GM12878 (cell line): ENCODE results near the gene LAP3. TPM values are rescaled to one million over a fixed set of nuclear protein-coding genes. Genes with fewer than 3 reads are reported as not detected.

Source experiments
- ATAC-seq: fragments of 200-7000 bp; cut with Tn5 transposase; 3 replicates; pipeline ENCODE4 v1.9.1; 2020; ENCODE audit warnings: mild to moderate bottlenecking, moderate library complexity
- BruUV-seq: library from RNA; stranded (reverse); fragments of 400-500 nt; replicated peaks from 2 replicates; lab custom pipeline; 2021; lab: Mats Ljungman, UMichigan
- CTCF ChIA-PET: fragments of 300-600 bp; sonication (Branson Sonifier 250); formaldehyde crosslinking; extraction: SDS; loops from one replicate; lab custom pipeline; 2021; ENCODE audit warnings: inconsistent platforms; lab: Yijun Ruan, JAX
- POLR2A ChIA-PET: fragments of 350-600 bp; formaldehyde crosslinking; extraction: SDS; loops from one replicate; lab custom pipeline; 2021; ENCODE audit warnings: inconsistent platforms; lab: Charles Lee
- RAD21 ChIA-PET: fragments of 300-600 bp; sonication (Branson Sonifier 250); formaldehyde crosslinking; loops from one replicate; lab custom pipeline; 2023; ENCODE audit warnings: antibody characterized with exemption; ENCODE audit not compliant: unreplicated experiment; lab: Charles Lee
- SMC1A ChIA-PET: fragments of 300-600 bp; sonication (Branson Sonifier 250); formaldehyde crosslinking; loops from one replicate; lab custom pipeline; 2023; ENCODE audit not compliant: unreplicated experiment, uncharacterized antibody; lab: Charles Lee
- DNase-seq: peaks from one replicate; pipeline ENCODE4 v3.0.0-alpha.2; 2011; ENCODE audit warnings: low read depth, low spot score
- FAIRE-seq: peaks from 3 replicates; lab custom pipeline; 2011; peaks lifted over from hg19 to GRCh38; lab: Jason Lieb, UNC
- H2AFZ ChIP-seq: 2 replicates; pipeline ENCODE4 v1.6.0; 2011; ENCODE audit warnings: low read depth, low read length, control low read depth; ENCODE audit not compliant: control insufficient read depth
- H3K27ac ChIP-seq: 2 replicates; pipeline ENCODE4 v1.5.1; 2011; ENCODE audit warnings: control low read depth; ENCODE audit not compliant: control insufficient read depth, insufficient read depth
- H3K27me3 ChIP-seq, 2 experiments: replicated peaks in 1 of 2; 2 replicates each; pipeline versions ENCODE4 v1.6.0 to v1.6.1; 2011; ENCODE audit warnings: low read length in 1 of 2; ENCODE audit not compliant: control insufficient read depth in 2 of 2, insufficient read depth in 2 of 2
- H3K36me3 ChIP-seq, 2 experiments: 2 replicates each; pipeline ENCODE4 v1.5.1; 2011; ENCODE audit warnings: low read length in 1 of 2; ENCODE audit not compliant: control insufficient read depth in 2 of 2, insufficient read depth in 2 of 2
- H3K4me1 ChIP-seq: 2 replicates; pipeline ENCODE4 v1.6.1; 2011; ENCODE audit warnings: mild to moderate bottlenecking, low read length, moderate library complexity, mixed read lengths; ENCODE audit not compliant: control insufficient read depth, insufficient read depth
- H3K4me2 ChIP-seq: 2 replicates; pipeline ENCODE4 v1.6.0; 2011; ENCODE audit warnings: control low read depth; ENCODE audit not compliant: control insufficient read depth, insufficient read depth
- H3K4me3 ChIP-seq: fragments of 200-600 bp; sonication (generic); 2 replicates; pipeline ENCODE4 v1.5.1; 2016
- H3K79me2 ChIP-seq: 2 replicates; pipeline ENCODE4 v1.6.0; 2011; ENCODE audit warnings: low read length; ENCODE audit not compliant: control insufficient read depth, insufficient read depth
- H3K9ac ChIP-seq: 2 replicates; pipeline ENCODE4 v1.8.0; 2011; ENCODE audit warnings: low read length, control low read depth, mixed read lengths; ENCODE audit not compliant: control insufficient read depth, insufficient read depth
- H3K9me3 ChIP-seq: replicated peaks from 3 replicates; pipeline ENCODE4 v1.5.1; 2011; ENCODE audit warnings: mild to moderate bottlenecking, low read length; ENCODE audit not compliant: control insufficient read depth, insufficient read depth
- H4K20me1 ChIP-seq: 2 replicates; pipeline ENCODE4 v1.6.0; 2011; ENCODE audit not compliant: control insufficient read depth, insufficient read depth
- EGR1 ChIP-seq, 2 experiments: IDR thresholded peaks; 1 replicate in 1 of 2; 2 replicates in 1 of 2; pipeline ENCODE4 v1.6.1; 2011 to 2012; ENCODE audit warnings: low read depth in 2 of 2, low read length in 2 of 2, borderline replicate concordance in 1 of 2, mild to moderate bottlenecking in 1 of 2, moderate library complexity in 1 of 2
- NR2C1 ChIP-seq: fragments of 450-650 bp; IDR thresholded peaks from 2 replicates; pipeline ENCODE4 v1.6.1; 2017; ENCODE audit warnings: antibody characterized with exemption, mild to moderate bottlenecking, moderate library complexity
- RBBP5 ChIP-seq: fragments of 200-600 bp; sonication (generic); conservative IDR thresholded peaks from 2 replicates; pipeline ENCODE4 v1.6.1; 2016
- ZZZ3 ChIP-seq: IDR thresholded peaks from 2 replicates; pipeline ENCODE4 v1.6.1; 2011; ENCODE audit warnings: low read depth; ENCODE audit not compliant: control insufficient read depth, insufficient read length
- WGBS: methylation state at CpG from one replicate; pipeline ENCODE4 v1.1.6; 2016; ENCODE audit warnings: low lambda C conversion rate; ENCODE audit not compliant: insufficient replicate concordance, insufficient coverage; ENCODE audit errors: missing lambda C conversion rate; 5-methylcytosine and 5-hydroxymethylcytosine counted together
- in situ Hi-C: fragments of 300-500 bp; cut with MboI; formaldehyde crosslinking; loops from 9 replicates; pipeline ENCODE4 v1.14.3; 2018; ENCODE audit warnings: mixed read lengths
- intact Hi-C: fragments of 100-400 bp; cut with micrococcal nuclease; formaldehyde crosslinking; loops from one replicate; pipeline ENCODE4 v1.14.2; 2022; ENCODE audit not compliant: unreplicated experiment
- polyA plus RNA-seq, 11 experiments: library from polyadenylated mRNA; depleted of rRNA in 4 of 11; unstranded in 6 of 11; stranded (reverse) in 5 of 11; fragments of >200 nt; fragmentation: Nextera tagmentation in 4 of 11; fragmentation: Illumina TruSeq in 1 of 11; extraction: Ambion mirVana in 4 of 11; extraction: Trizol in 1 of 11; gene quantifications; 1 replicate in 1 of 11; 2 replicates in 10 of 11; pipeline versions ENCODE4 v1.2.1 to v1.2.3, GENCODE V29; 2011 to 2016; ENCODE audit warnings: inconsistent platforms in 2 of 11, missing spikeins in 2 of 11, low read depth in 1 of 11
- total RNA-seq, 4 experiments: library from RNA; depleted of rRNA in 3 of 4; stranded (reverse); fragments of >200 nt in 3 of 4; fragmentation: Illumina TruSeq in 1 of 4; extraction: Trizol in 1 of 4; gene quantifications; 2 replicates each; pipeline versions ENCODE4 v1.2.1 to v1.2.3, GENCODE V29; 2013 to 2021
- TF ChIP-seq, protein P1 (sequence below): fragments of 450-650 bp; formaldehyde crosslinking; IDR thresholded peaks from 2 replicates; pipeline ENCODE4 v1.4.0; 2020; ENCODE audit warnings: mild to moderate bottlenecking, moderate library complexity

Gene LAP3
- total and polyA plus RNA-seq, 10 of the 15 experiments (the other 5 are each of a cell fraction or from before 2014, with no cell fraction given) = 134 to 249 (median 204) TPM

DNA sequence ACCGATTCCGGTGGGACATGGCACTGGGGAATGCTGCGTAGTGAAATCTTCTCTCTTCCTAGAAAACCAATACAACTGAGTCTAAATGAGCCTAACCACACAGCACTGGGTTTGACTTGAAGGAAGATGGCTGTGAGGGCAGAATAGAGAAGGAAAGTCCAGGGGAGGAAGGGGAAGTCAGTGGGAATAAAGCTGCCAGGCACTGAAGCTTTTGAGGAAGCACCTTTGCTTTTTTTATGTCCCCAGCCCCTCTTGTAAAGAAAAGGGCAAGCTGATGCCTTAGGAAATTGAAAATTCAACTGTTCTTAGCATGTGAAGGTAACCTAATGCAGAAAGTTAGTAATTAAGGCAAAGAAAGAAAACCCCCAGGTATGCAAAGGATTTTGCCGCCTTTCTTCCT, 58.1 kb downstream of the LAP3 start:
- 97% methylated on average over 4 of the region's 4 CpGs for WGBS
- ATAC-seq = no peak
- RAD21 ChIA-PET = interaction anchor here (1.8 to 3.7 kb wide), 2 partner anchors 86 to 90 kb away, joined by 3 to 17 read pairs; no protein-coding TSS in a partner anchor
- no peak overlapping the region for H3K4me2 ChIP-seq
- CTCF ChIA-PET = interaction anchor here (4.9 kb wide), 1 partner anchor 87 kb away, joined by 70 read pairs; no protein-coding TSS in a partner anchor
- no peak overlapping the region for H3K27ac ChIP-seq
- no peaks in the 10 kb centered on the region for H3K4me1 ChIP-seq
- TF ChIP-seq RBBP5 (no peak), EGR1 (IDR thresholded peaks at IDR 0.05; ENCODE audit: borderline replicate concordance in 1 of 2, low read depth in 2 of 2, low read length in 2 of 2) (no peak), ZZZ3 (no peak), NR2C1 (no peak)
- TF ChIP-seq, protein P1, sequence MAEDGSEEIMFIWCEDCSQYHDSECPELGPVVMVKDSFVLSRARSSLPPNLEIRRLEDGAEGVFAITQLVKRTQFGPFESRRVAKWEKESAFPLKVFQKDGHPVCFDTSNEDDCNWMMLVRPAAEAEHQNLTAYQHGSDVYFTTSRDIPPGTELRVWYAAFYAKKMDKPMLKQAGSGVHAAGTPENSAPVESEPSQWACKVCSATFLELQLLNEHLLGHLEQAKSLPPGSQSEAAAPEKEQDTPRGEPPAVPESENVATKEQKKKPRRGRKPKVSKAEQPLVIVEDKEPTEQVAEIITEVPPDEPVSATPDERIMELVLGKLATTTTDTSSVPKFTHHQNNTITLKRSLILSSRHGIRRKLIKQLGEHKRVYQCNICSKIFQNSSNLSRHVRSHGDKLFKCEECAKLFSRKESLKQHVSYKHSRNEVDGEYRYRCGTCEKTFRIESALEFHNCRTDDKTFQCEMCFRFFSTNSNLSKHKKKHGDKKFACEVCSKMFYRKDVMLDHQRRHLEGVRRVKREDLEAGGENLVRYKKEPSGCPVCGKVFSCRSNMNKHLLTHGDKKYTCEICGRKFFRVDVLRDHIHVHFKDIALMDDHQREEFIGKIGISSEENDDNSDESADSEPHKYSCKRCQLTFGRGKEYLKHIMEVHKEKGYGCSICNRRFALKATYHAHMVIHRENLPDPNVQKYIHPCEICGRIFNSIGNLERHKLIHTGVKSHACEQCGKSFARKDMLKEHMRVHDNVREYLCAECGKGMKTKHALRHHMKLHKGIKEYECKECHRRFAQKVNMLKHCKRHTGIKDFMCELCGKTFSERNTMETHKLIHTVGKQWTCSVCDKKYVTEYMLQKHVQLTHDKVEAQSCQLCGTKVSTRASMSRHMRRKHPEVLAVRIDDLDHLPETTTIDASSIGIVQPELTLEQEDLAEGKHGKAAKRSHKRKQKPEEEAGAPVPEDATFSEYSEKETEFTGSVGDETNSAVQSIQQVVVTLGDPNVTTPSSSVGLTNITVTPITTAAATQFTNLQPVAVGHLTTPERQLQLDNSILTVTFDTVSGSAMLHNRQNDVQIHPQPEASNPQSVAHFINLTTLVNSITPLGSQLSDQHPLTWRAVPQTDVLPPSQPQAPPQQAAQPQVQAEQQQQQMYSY = no peak
- TF ChIP-seq, all 136 proteins: peak for 0
- Histone ChIP-seq H2AFZ (no peak overlapping the region), H3K27me3 (no peaks in the 10 kb centered on the region), H3K36me3 (peaks cover 0 to 11% of the 10 kb centered on the region in 2 experiments; a peak in 3 of 4 replicates), H3K79me2 (no peaks in the 10 kb centered on the region), H4K20me1 (no peaks in the 10 kb centered on the region), H3K9ac (no peak overlapping the region), H3K9me3 (no peaks in the 10 kb centered on the region), H3K4me3 (no peak overlapping the region)
- BruUV-seq = no TSS peak
- intact Hi-C loops = loop anchor here (5.0 kb wide), 1 partner anchor 957 kb away; no protein-coding TSS in a partner anchor
- DNase-seq (no peak), FAIRE-seq (no peak)
- ChIA-PET POLR2A (no interaction called here), SMC1A (interaction anchor here (0.8 to 3.8 kb wide), 4 partner anchors 78 to 88 kb away, joined by 3 to 32 read pairs (median 6); no protein-coding TSS in a partner anchor)
- in situ Hi-C loops = loop anchor here (5.0 to 10.0 kb wide), 2 partner anchors 88 to 960 kb away; no protein-coding TSS in a partner anchor
